Renal pelvis (tissue), 4 donors: ENCODE measurements around the gene CAND2. TPM values are rescaled to one million over a fixed set of nuclear protein-coding genes. Genes with fewer than 3 reads are reported as not detected.

Source experiments
- DNase-seq: peaks from one replicate; pipeline ENCODE4 v3.0.0-alpha.2; 2013
- polyA plus RNA-seq, 3 donors: library from polyadenylated mRNA; unstranded; fragments of 120-200 nt; gene quantifications; one replicate each; pipeline ENCODE4 v1.2.1, GENCODE V29; 2013; ENCODE audit not compliant: insufficient read length in 3 of 3

Gene CAND2
- polyA plus RNA-seq, 3 donors = 9.0 to 11.3 (median 10.2) TPM

GRCh38 chr3:12798559-12799179 is 2.2 kb downstream of the CAND2 start:
- no peak for DNase-seq

GRCh38 chr3:12799525-12800440 is 3.3 kb downstream of the CAND2 start:
- DNase-seq = no peak

GRCh38 chr3:12803371-12803770 is 6.9 kb downstream of the CAND2 start:
- no peak for DNase-seq

GRCh38 chr3:12807066-12807465 is 10.6 kb downstream of the CAND2 start:
- DNase-seq = no peak

GRCh38 chr3:12807601-12808359 is 11.3 kb downstream of the CAND2 start:
- DNase-seq = no peak

- DNase-seq = no peak
These were observed 12.1 kb downstream of the CAND2 start for GRCh38 chr3:12808587-12808986.

GRCh38 chr3:12809001-12809400 is 12.5 kb downstream of the CAND2 start:
- DNase-seq = no peak

GRCh38 chr3:12809435-12809834 is 13.0 kb downstream of the CAND2 start:
- no peak for DNase-seq

GRCh38 chr3:12810013-12810780 is 13.7 kb downstream of the CAND2 start:
- DNase-seq = peak; percentile 93

GRCh38 chr3:12810961-12811360 is 14.5 kb downstream of the CAND2 start:
- DNase-seq = no peak

GRCh38 chr3:12812812-12813211 is 16.3 kb downstream of the CAND2 start:
- DNase-seq = no peak

- DNase-seq = no peak
These were observed 17.5 kb downstream of the CAND2 start for GRCh38 chr3:12813967-12814366.

GRCh38 chr3:12815078-12815477 is 18.6 kb downstream of the CAND2 start:
- DNase-seq = no peak

- DNase-seq = no peak
These were observed 19.2 kb downstream of the CAND2 start for GRCh38 chr3:12815719-12816118.

GRCh38 chr3:12816521-12817342 is 20.3 kb downstream of the CAND2 start:
- no peak for DNase-seq

- DNase-seq = no peak
These were observed 20.8 kb downstream of the CAND2 start for GRCh38 chr3:12817343-12817710.

GRCh38 chr3:12818273-12818672 is 21.8 kb downstream of the CAND2 start:
- DNase-seq = no peak

- no peak for DNase-seq
These were observed 22.3 kb downstream of the CAND2 start for GRCh38 chr3:12818773-12819172.

- no peak for DNase-seq
These were observed 26.4 kb downstream of the CAND2 start for GRCh38 chr3:12822725-12823373.

GRCh38 chr3:12824299-12824698 is 27.8 kb downstream of the CAND2 start:
- no peak for DNase-seq
